Measurements from ENCODE around the gene RASA3.

The RASA3 gene

DNA sequence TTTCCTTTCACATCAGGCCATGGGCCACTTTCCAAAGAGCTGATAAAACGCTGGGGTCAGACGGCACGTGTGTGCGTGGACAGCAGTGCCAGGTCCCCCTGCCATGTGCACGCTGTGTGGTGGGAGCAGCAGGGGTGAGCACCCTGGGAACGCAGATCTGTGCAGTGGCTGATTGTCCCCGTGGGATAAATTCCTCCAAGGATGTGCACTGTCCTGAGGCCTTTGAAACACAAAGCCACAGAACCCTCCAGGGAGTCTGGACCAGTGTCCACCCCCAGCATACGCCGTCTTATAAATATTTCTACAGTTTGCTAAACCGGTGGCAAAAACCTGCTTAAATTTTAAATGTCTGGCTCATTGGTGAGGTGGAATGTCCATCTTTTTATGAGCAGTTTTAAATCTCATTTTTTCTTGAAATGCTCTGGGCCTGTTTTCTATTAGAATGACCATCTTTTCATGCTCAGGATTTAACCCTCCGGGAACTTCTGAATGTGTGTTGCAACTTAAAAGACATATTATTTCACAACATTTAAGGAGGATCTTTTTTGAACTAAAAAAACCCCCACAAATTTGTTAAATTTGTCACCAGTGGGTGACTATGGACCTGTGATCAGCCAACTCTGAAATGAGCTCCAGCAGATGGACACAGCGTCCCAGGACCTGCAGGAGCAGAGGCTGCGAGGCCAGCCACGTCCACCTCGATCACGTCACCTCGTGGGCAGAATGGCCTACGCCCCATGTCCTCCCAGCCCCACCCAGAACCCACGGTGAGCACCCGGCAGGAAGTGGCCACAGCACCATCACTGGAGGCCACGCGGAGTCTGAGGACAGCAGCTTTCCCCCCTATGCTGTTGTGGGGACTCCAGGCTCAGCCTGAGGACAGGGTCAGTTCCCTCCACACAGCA, 68.6 kb downstream of the RASA3 start:
- peak; percentile 44 for DNase-seq

GRCh38 chr13:114062754-114063153, 69.7 kb downstream of the RASA3 start:
- DNase-seq: no peak

- DNase-seq: peak; percentile 31
Observed at GRCh38 chr13:114062341-114062740, 70.1 kb downstream of the RASA3 start.

GRCh38 chr13:114061744-114062143, 70.7 kb downstream of the RASA3 start:
- DNase-seq: no peak

DNA sequence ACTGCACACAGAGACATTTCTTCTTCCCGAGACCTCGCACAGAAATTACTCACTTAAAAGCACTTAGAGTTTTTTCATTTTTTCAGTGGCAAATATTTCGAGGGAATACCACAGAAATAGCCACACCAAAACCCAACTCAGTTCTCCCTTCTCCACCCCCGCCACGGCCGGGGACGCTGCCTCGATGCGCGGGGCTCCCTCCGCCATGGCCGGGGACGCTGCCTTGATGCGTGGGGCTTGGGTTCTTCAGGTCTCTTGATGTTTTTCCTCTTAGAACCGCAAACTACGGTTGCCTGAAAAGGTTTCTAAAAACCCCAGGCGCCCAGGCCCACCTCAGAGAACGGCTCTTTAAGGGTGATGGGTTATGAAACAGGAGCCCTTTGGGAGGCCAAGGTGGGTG, 71.4 kb downstream of the RASA3 start:
- no peak for DNase-seq

GRCh38 chr13:114059946-114060860, 72.2 kb downstream of the RASA3 start:
- peak; percentile 64 for DNase-seq

- DNase-seq: no peak
Observed at GRCh38 chr13:114059428-114059827, 73.0 kb downstream of the RASA3 start.

DNA sequence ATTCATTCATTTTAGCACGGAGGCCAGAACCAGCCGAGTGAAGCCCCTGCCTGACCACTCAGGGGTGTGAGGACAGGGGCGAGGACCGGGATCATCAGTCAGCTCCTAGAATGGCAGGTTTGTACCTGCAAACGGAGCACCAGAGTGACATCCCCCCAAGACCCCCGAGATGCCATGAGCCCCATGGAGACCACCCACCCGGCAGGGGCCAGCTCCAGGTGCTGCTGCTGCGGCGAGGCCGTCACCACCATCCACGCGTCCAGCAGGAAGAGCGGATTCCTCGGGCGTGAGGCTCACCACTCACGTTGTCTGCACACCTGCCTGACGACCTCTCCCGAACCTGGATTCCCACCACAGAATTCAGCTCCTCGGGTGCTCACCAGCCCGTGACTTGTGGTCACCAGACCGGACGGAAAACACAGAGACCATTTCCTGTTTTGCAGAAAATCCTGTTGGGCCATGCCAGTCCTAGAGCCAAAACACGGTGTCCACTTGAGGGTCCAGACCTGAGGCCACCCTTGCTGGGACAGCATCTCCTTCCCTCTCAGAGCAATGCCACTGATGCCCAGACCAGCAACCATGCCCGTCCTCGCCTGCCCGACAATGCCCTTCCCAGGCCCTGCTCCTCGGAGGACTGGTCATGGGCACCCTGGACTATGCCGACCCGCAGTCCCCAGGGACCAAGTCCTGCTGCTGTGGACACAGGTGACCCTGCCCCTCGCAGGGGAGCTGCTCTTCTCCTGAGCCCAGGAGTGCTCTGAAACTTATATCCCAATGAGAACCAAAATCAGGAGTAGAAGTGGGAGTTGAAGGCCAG, 74.2 kb downstream of the RASA3 start:
- DNase-seq: peak; percentile 27

GRCh38 chr13:114057166-114058050, 75.0 kb downstream of the RASA3 start:
- no peak for DNase-seq

- no peak for DNase-seq
Observed at GRCh38 chr13:114056205-114057013, 76.0 kb downstream of the RASA3 start.

GRCh38 chr13:114055766-114056165, 76.7 kb downstream of the RASA3 start:
- DNase-seq: no peak

- DNase-seq: no peak
Observed at GRCh38 chr13:114054830-114055439, 77.5 kb downstream of the RASA3 start.

- peak; percentile 1 for DNase-seq
Observed at GRCh38 chr13:114054264-114054663, 78.2 kb downstream of the RASA3 start.

GRCh38 chr13:114053026-114053425, 79.4 kb downstream of the RASA3 start:
- DNase-seq: no peak

DNA sequence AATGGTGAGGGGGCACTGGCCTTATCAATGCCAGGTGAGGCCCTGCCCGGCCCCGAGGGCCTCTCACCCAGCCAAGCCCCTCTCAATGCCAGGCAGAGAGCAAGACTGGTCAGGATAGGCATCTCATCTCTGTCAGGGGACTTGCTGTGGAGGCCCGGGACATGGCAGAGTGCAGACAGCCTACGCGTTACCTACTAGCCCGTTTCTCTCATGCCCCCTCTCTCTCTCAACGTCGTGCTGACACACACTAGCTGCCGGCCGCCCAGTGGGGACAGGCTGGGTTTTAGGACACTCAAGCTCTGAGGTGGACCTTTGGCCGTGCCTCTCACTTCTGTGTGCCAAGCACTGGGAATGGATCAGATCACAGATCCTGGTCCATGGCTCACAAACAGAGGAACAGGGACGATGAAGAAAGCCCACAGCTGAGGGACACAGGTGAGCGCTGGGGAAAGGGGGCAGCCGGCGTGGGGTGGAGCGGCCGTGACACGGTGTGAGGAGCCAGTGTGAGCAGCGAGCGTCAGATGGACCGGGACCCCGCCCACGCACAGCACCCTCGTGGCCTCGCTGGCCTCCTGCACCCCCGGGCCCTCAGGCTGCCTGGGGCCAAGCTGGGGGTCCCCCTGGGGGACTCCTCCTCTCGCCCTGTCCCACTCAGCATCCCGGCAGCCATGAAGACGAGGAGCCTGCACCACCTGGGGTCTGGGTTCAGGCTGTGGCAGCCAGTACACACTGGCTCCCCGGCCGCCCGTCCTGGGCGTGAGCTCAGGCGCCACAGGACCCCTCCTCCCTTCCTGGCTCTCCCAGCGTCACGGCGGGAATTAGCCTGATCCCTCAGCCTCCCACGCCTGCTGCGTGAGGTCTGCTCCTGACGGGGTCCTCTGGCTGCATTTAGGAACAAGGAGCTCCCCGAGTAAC, 81.6 kb downstream of the RASA3 start:
- DNase-seq: no peak

- DNase-seq: no peak
Observed at GRCh38 chr13:114049626-114050101, 82.8 kb downstream of the RASA3 start.

- no peak for DNase-seq
Observed at GRCh38 chr13:114049026-114049425, 83.4 kb downstream of the RASA3 start.

DNA sequence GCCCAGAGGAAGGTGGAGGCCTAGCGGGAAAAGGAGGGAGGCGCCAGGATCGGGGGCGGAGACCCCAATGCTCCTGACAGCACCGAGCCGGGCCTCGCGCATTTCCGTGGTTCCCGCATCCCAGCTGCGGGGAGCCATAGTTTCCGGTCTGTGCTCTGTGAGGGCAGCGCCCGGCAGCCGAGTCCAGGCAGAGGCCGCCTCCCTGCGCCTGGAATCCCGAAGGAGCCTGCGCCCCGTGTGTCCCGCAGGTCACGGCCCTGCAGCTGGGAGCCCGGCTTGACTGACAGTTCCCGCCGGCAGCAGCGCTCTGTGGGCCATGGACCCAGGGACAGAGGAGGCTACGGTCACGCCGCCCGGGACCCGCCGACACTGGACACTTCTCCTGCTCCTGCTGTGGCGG, 84.0 kb downstream of the RASA3 start:
- DNase-seq: no peak

GRCh38 chr13:114047358-114047881, 85.0 kb downstream of the RASA3 start:
- peak; percentile 59 for DNase-seq

All from DMS53 (cell line).